Endothelial cell of umbilical vein (primary cell): ENCODE results near the gene SLC35G4. TPM values are rescaled to one million over a fixed set of nuclear protein-coding genes. Genes with fewer than 3 reads are reported as not detected.

Experiments
- BruUV-seq: library from RNA; stranded (reverse); fragments of 400-500 nt; replicated peaks from 2 replicates; lab custom pipeline; 2021; lab: Mats Ljungman, UMichigan
- CTCF ChIA-PET: fragments of 300-600, 350-600 bp; sonication (Branson Sonifier 250); formaldehyde crosslinking; loops from one replicate; lab custom pipeline; 2021; ENCODE audit warnings: antibody characterized with exemption, inconsistent platforms; lab: Charles Lee
- POLR2A ChIA-PET: fragments of 300-600, 350-600 bp; sonication (Branson Sonifier 250); formaldehyde crosslinking; loops from one replicate; lab custom pipeline; 2021; ENCODE audit warnings: antibody characterized with exemption, inconsistent platforms; lab: Charles Lee
- DNase-seq: peaks from one replicate; pipeline ENCODE4 v3.0.0-alpha.2; 2011; ENCODE audit warnings: low read depth, low spot score
- FAIRE-seq: peaks from 2 replicates; lab custom pipeline; 2011; peaks lifted over from hg19 to GRCh38; lab: Jason Lieb, UNC
- H2AFZ ChIP-seq: 2 replicates; pipeline ENCODE4 v1.6.0; 2012; ENCODE audit warnings: low read depth, low read length, control low read depth, inconsistent platforms
- H3K27ac ChIP-seq: 2 replicates; pipeline ENCODE4 v1.5.1; 2011; ENCODE audit warnings: low read depth, mild to moderate bottlenecking, control low read depth, low read length, moderate library complexity; ENCODE audit not compliant: insufficient read depth
- H3K27me3 ChIP-seq, 2 experiments: 2 replicates each; pipeline versions ENCODE4 v1.6.0 to v1.6.1; 2011; ENCODE audit warnings: low read length in 2 of 2, mixed read lengths in 1 of 2; ENCODE audit not compliant: control insufficient read depth in 2 of 2, insufficient read depth in 2 of 2
- H3K36me3 ChIP-seq, 2 experiments: 2 replicates in 1 of 2; 3 replicates in 1 of 2; pipeline ENCODE4 v1.5.1; 2011; ENCODE audit warnings: low read length in 2 of 2, mild to moderate bottlenecking in 1 of 2, moderate library complexity in 1 of 2; ENCODE audit not compliant: control insufficient read depth in 2 of 2, insufficient read depth in 2 of 2; ENCODE audit errors: extremely low read depth in 1 of 2
- H3K4me1 ChIP-seq: 3 replicates; pipeline ENCODE4 v1.5.1; 2011; ENCODE audit warnings: mild to moderate bottlenecking, low read length; ENCODE audit not compliant: control insufficient read depth, insufficient read depth; ENCODE audit errors: extremely low read depth
- H3K4me2 ChIP-seq: 2 replicates; pipeline ENCODE4 v1.6.1; 2011; ENCODE audit warnings: low read length, control low read depth, mixed read lengths; ENCODE audit not compliant: insufficient read depth
- H3K4me3 ChIP-seq, 3 experiments: fragments of 200-600 bp in 1 of 3; sonication (generic), shearing (Covaris generic) in 1 of 3; replicated peaks in 1 of 3; 2 replicates each; pipeline ENCODE4 v1.5.1; 2011 to 2016; ENCODE audit warnings: control low read depth in 3 of 3, low read length in 3 of 3, mild to moderate bottlenecking in 2 of 3, inconsistent platforms in 1 of 3, low read depth in 1 of 3, moderate library complexity in 1 of 3; ENCODE audit not compliant: insufficient read depth in 1 of 3
- H3K79me2 ChIP-seq: 2 replicates; pipeline ENCODE4 v1.6.0; 2012; ENCODE audit warnings: low read length, inconsistent platforms; ENCODE audit not compliant: control insufficient read depth, insufficient read depth
- H3K9ac ChIP-seq: replicated peaks from 2 replicates; pipeline ENCODE3; 2011; ENCODE audit warnings: low read length, control low read depth; ENCODE audit not compliant: insufficient read depth; ENCODE audit errors: extremely low read depth
- H3K9me1 ChIP-seq: replicated peaks from 3 replicates; pipeline ENCODE4 v1.6.0; 2011; ENCODE audit warnings: mild to moderate bottlenecking, low read length; ENCODE audit not compliant: control insufficient read depth, insufficient read depth; ENCODE audit errors: extremely low read depth
- H3K9me3 ChIP-seq: replicated peaks from 2 replicates; pipeline ENCODE4 v1.5.1; 2012; ENCODE audit warnings: low read length, inconsistent platforms; ENCODE audit not compliant: control insufficient read depth, insufficient read depth
- H4K20me1 ChIP-seq: replicated peaks from 2 replicates; pipeline ENCODE3; 2011; ENCODE audit warnings: mild to moderate bottlenecking, low read length; ENCODE audit not compliant: control insufficient read depth, insufficient read depth; ENCODE audit errors: extremely low read depth
- CTCF ChIP-seq, 2 donors: IDR thresholded peaks; 1 replicate in 1 of 2; 2 replicates in 1 of 2; pipeline ENCODE4 v1.5.1; 2011; ENCODE audit warnings: low read length in 2 of 2, mild to moderate bottlenecking in 2 of 2, moderate library complexity in 2 of 2, control low read depth in 1 of 2, inconsistent platforms in 1 of 2, low read depth in 1 of 2; ENCODE audit not compliant: insufficient read depth in 1 of 2; ENCODE audit errors: extremely low read depth in 1 of 2
- EZH2 ChIP-seq: IDR thresholded peaks from 2 replicates; pipeline ENCODE4 v1.6.1; 2012; ENCODE audit warnings: borderline replicate concordance, low read depth, mild to moderate bottlenecking, moderate library complexity, low read length, inconsistent platforms; ENCODE audit not compliant: severe bottlenecking
- FOS ChIP-seq: IDR thresholded peaks from 2 replicates; pipeline ENCODE4 v1.6.1; 2011; ENCODE audit warnings: mild to moderate bottlenecking, low read length, moderate library complexity, borderline replicate concordance; ENCODE audit not compliant: insufficient read depth
- GATA2 ChIP-seq: IDR thresholded peaks from 2 replicates; pipeline ENCODE4 v1.7.0; 2011; ENCODE audit warnings: low read depth, mild to moderate bottlenecking, moderate library complexity, mixed read lengths, low read length; ENCODE audit not compliant: insufficient read length, insufficient read depth
- JUN ChIP-seq: IDR thresholded peaks from 2 replicates; pipeline ENCODE4 v1.6.1; 2011; ENCODE audit warnings: borderline replicate concordance, low read depth; ENCODE audit not compliant: insufficient read length, insufficient read depth
- MAX ChIP-seq: IDR thresholded peaks from 2 replicates; pipeline ENCODE4 v1.6.1; 2011; ENCODE audit not compliant: insufficient read depth, insufficient read length
- MYC ChIP-seq: IDR thresholded peaks from one replicate; pipeline ENCODE4 v1.6.1; 2011; ENCODE audit warnings: mild to moderate bottlenecking, low read depth, low read length
- POLR2A ChIP-seq: IDR thresholded peaks from 2 replicates; pipeline ENCODE4 v1.6.1; 2012; ENCODE audit warnings: low read depth, mild to moderate bottlenecking, control low read depth, low read length
- POLR2AphosphoS5 ChIP-seq: IDR thresholded peaks from 2 replicates; pipeline ENCODE4 v1.6.1; 2012; ENCODE audit warnings: low read depth, mild to moderate bottlenecking, control low read depth, low read length, moderate library complexity; ENCODE audit not compliant: insufficient read depth
- dilution Hi-C: fragments of 300-500 bp; cut with MboI; formaldehyde crosslinking; loops from one replicate; pipeline ENCODE4 v1.15.0; 2019; ENCODE audit warnings: low sequenced_read_pairs; ENCODE audit not compliant: extremely low pct_ligation_motif_present
- intact Hi-C: fragments of 100-400 bp; cut with micrococcal nuclease; formaldehyde crosslinking; loops from one replicate; pipeline ENCODE4 v1.10.0; 2022
- polyA plus RNA-seq, 4 experiments: library from polyadenylated mRNA; depleted of rRNA in 3 of 4; stranded (reverse) in 3 of 4; unstranded in 1 of 4; fragments of >200 nt; gene quantifications; 2 replicates each; pipeline versions ENCODE4 v1.2.1 to v1.2.3, GENCODE V29; 2011 to 2012; ENCODE audit warnings: missing spikeins in 1 of 4
- total RNA-seq: library from RNA; stranded (reverse); gene quantifications from 2 replicates; pipeline ENCODE4 v1.2.3, GENCODE V29; 2021

Gene SLC35G4
- total and polyA plus RNA-seq, 2 donors (not counting 3 experiments of a cell fraction or from before 2014, with no cell fraction given) = not detected

GRCh38 chr18:11567396-11567795 lies 42.0 kb upstream of the SLC35G4 start:
- intact Hi-C loops = no loop called here
- Histone ChIP-seq H4K20me1 (no peaks in the 10 kb centered on the region), H3K79me2 (no peaks in the 10 kb centered on the region), H3K9me3 (no peaks in the 10 kb centered on the region), H3K4me1 (no peaks in the 10 kb centered on the region), H3K36me3 (no peaks in the 10 kb centered on the region), H3K9me1 (no peaks in the 10 kb centered on the region), H2AFZ (no peak overlapping the region), H3K27ac (no peak overlapping the region), H3K27me3 (no peaks in the 10 kb centered on the region), H3K9ac (no peak overlapping the region), H3K4me3 (no peak overlapping the region), H3K4me2 (no peak overlapping the region)
- TF ChIP-seq MYC (no peak), POLR2AphosphoS5 (no peak), MAX (no peak)
- CTCF ChIA-PET = interaction anchor here (2.2 kb wide), 1 partner anchor 14 kb away, joined by 14 read pairs; no protein-coding TSS in a partner anchor
- POLR2A ChIA-PET = no interaction called here
- dilution Hi-C loops = no loop called here
- FAIRE-seq = no peak
- DNase-seq = no peak
- no TSS peak for BruUV-seq

DNA sequence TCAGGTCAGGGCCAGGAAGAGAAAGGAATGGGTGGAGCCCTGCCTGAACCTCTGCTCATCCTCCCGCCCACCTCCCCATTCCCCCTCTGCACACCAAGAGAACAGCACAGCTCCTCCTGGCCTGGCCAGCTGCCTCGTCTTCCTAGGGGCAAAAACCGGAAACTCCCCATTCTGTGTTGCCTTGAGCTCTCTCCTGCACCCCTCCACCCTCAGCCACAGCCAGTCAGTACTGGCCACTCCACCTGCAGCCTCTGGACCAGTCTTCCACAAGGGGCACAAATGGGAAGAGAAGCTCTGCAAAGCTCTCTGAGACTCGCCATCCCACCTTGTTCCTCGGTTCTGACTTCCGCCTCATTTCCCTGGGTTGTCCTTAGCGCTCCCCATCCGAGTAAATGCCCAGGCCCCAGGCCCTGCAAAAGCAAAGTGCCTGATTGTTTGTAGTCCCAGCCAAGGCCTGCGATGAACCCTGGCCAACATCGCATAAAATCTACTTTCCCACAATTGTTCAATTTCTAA lies 39.3 kb upstream of the SLC35G4 start:
- POLR2A ChIA-PET = no interaction called here
- H3K9ac ChIP-seq = no peak overlapping the region
- peaks cover 0 to 2% of the 10 kb centered on the region in 2 experiments for H3K27me3 ChIP-seq
- H3K9me3 ChIP-seq = no peaks in the 10 kb centered on the region
- TF ChIP-seq MAX (no peak), EZH2 (no peak), FOS (no peak), CTCF (IDR thresholded peaks at IDR 0.05; ENCODE audit: extremely low read depth in 1 of 2, insufficient read depth in 1 of 2, low read depth in 1 of 2, low read length in 2 of 2) (no peak), JUN (no peak), POLR2A (no peak), MYC (no peak), GATA2 (no peak), POLR2AphosphoS5 (no peak)
- BruUV-seq = no TSS peak
- no peaks in the 10 kb centered on the region for H3K9me1 ChIP-seq
- dilution Hi-C loops (no loop called here), intact Hi-C loops (no loop called here)
- FAIRE-seq (no peak), DNase-seq (no peak)
- H4K20me1 ChIP-seq = no peaks in the 10 kb centered on the region
- no peaks in the 10 kb centered on the region for H3K4me1 ChIP-seq
- no peak overlapping the region for H3K4me3 ChIP-seq
- no peaks in the 10 kb centered on the region for H3K79me2 ChIP-seq
- H3K27ac ChIP-seq = no peak overlapping the region
- no peaks in the 10 kb centered on the region for H3K36me3 ChIP-seq
- CTCF ChIA-PET = interaction anchor here (0.9 to 3.0 kb wide), 4 partner anchors 16 to 260 kb away, joined by 3 to 12 read pairs (median 4); no protein-coding TSS in a partner anchor
- H2AFZ ChIP-seq = no peak overlapping the region
- H3K4me2 ChIP-seq = no peak overlapping the region
